Measurements from ENCODE around the gene TRPV2.
A peak's percentile ranks its signal among the peaks of the same experiment; 100 is the strongest.

TRPV2 gene

DNA sequence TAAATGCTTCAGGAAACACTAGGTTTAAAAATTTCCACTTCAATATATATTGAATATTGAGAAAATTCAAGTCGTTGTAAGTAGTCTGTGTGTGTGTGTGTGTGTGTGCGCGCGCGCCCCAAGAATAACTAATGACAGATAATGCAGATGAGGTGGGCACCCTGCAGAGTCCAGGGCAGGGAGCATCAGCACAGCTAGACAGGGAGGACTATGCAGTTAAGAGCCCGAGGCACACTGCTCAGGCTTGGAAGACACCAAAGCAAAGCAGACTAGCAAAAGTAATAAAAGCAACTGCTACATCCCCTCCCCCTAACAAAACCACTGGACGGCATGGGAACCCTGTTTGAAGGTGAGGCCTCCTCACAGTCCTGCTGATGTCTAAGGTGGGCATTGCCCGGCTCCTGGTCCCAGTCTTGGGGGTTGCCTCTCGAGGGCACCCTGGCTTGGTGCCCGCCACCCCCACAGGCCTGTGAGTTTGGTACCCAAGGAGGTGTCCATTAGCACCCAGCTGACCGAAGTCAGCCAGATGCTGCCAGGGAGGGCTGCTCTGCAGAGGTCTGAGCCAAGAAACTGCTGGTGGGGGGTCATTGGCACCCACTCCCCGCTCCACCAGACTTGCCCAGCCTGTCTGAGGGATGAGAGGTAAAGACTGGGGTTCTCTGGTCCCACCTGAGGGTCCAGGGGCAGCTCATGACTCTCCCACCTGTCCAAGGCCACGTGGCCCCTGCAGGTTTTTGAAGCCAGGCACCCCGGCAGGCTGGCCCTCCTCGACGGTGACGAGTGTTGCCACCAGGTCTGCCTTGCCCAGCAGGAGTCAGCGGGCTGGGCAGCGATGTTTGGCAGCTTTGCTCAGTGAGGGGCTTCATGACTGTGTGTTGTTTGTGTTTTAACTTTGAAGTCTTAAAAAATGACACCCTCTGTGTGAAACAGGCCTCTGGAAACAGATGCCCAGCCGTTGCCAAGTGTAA lies 58.0 kb downstream of the TRPV2 start:
- TF ChIP-seq, protein P1, sequence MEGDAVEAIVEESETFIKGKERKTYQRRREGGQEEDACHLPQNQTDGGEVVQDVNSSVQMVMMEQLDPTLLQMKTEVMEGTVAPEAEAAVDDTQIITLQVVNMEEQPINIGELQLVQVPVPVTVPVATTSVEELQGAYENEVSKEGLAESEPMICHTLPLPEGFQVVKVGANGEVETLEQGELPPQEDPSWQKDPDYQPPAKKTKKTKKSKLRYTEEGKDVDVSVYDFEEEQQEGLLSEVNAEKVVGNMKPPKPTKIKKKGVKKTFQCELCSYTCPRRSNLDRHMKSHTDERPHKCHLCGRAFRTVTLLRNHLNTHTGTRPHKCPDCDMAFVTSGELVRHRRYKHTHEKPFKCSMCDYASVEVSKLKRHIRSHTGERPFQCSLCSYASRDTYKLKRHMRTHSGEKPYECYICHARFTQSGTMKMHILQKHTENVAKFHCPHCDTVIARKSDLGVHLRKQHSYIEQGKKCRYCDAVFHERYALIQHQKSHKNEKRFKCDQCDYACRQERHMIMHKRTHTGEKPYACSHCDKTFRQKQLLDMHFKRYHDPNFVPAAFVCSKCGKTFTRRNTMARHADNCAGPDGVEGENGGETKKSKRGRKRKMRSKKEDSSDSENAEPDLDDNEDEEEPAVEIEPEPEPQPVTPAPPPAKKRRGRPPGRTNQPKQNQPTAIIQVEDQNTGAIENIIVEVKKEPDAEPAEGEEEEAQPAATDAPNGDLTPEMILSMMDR (conservative IDR thresholded peaks at IDR 0.05; ENCODE audit: low read depth, low read length): no peak
- DNase-seq (ENCODE audit: low read depth): no peak
- no peak overlapping the region for H3K4me3 ChIP-seq (ENCODE audit: low read length)

DNA sequence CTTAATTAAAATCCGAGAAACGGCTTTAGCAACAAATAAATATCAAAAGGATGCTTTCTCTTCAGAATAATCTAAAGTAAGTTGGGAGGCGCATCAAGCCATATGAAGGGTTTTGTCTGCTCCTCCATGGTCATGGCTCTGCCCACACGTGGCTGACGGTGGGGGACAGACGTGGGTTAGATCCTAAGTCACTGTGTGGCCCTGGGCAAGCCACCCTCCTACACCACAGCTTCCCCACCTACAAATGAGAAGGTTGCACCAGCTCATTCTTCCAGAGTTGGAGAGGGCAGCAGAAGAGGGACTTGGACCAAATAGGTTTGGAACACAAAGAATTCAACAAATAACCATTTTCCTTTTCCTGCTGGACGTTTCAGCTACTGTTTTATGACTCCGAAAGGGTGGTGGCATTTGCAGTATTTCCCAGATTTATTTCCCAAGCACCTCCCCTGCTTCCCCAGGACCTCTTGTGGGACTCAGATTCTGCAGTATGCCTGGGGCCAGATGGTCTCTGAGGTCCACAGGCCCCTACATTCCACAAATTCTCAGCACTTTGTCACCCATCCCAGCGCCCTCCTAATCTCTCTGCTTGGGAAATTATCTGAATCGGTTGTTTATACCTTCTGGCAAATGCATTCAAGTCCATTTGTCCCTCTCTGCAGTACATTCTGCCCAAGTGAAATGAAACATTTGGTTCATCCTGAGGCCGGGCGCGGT lies 58.8 kb downstream of the TRPV2 start:
- TF ChIP-seq, protein P1 (conservative IDR thresholded peaks at IDR 0.05; ENCODE audit: low read depth, low read length): no peak
- DNase-seq (ENCODE audit: low read depth): no peak
- H3K4me3 ChIP-seq (ENCODE audit: low read length): no peak overlapping the region

DNA sequence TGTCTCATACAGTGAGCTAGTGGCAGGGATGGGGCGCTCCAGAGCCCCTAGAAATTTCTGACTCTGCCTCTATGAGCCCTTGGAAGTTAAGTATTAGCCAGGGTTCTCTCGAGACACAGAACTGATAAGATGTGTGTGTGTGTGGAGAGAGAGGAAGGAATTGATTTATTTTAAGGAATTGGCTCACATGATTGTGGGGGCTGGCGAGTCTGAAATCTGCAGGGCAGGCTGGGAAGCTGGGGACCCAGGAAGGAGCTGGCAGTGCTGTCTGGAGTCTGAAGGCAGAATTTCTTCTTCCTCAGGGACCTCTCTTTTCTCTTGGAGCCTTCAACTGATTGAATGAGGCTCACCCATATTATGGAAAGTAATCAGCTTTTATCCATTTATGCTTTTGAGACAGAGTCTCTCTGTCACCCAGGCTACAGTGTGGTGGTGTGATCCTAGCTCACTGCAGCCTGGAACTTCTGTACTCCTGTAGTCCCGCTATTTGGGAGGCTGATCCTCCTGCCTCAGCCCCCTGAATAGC lies 59.9 kb downstream of the TRPV2 start:
- TF ChIP-seq, protein P1 (conservative IDR thresholded peaks at IDR 0.05; ENCODE audit: low read depth, low read length): no peak
- DNase-seq (ENCODE audit: low read depth): no peak
- no peak overlapping the region for H3K4me3 ChIP-seq (ENCODE audit: low read length)

DNA sequence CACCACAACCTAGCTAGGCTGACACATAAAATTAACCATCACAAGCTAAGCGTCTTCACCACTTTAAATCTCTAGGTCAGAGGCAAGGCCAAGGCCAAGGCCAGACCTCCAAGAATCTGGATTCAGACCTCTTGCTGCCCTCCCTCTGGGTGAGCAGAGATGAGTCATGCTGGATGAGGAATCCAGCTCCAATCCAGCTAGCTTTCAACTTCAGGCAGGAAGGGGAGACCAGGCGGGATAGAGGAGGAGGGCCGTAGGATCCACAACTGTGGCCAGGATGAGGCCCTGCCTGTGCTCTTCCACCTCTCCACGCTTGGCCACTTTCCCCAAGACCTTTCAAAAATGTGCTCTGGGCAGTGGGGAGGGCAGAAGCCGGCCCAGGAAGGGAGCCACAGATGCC lies 61.9 kb downstream of the TRPV2 start:
- H3K4me3 ChIP-seq (ENCODE audit: low read length): no peak overlapping the region
- TF ChIP-seq, protein P1 (conservative IDR thresholded peaks at IDR 0.05; ENCODE audit: low read depth, low read length): no peak
- DNase-seq (ENCODE audit: low read depth): peak; percentile 42

DNA sequence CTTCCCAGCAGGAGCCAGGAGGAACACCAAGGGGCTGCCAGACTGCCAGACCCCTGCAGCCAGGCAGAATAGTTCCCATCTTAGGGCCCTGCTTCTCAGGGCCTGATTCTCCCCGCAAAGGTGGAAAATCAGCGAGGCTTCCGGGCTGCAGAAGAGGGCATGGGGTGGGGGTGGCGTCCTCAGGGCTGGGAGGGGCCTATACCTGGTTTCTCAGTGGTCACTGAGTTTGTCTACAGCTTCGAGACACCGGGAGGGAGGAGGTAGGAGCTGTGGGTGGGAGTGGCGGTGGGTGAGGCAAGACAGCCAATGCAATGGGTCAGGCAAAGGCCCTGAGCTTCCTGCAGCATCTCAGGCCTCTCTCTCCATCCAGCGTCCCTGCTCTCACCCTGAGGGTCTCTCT lies 62.3 kb downstream of the TRPV2 start:
- TF ChIP-seq, protein P1 (conservative IDR thresholded peaks at IDR 0.05; ENCODE audit: low read depth, low read length): no peak
- no peak overlapping the region for H3K4me3 ChIP-seq (ENCODE audit: low read length)
- DNase-seq (ENCODE audit: low read depth): no peak

DNA sequence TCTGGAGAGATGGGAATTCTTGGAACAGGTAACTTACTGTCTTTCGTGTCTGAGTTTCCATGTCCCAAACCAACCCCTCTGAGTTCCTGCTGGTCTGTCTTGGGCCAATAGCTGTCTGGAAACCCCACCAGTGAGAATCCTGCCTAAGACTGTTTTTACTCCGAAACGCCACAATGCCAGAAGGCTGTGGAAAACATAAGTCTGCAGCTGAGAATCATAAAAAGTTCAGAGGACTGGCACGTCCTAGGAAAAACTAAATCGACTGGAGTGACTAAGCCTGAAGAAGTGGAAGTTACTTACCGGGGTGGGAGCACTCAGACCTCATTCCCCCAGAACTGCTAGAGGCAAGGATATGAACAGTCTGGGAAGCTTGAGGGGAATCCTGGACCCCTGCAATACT lies 63.3 kb downstream of the TRPV2 start:
- no peak overlapping the region for H3K4me3 ChIP-seq (ENCODE audit: low read length)
- no peak for DNase-seq (ENCODE audit: low read depth)
- TF ChIP-seq, protein P1 (conservative IDR thresholded peaks at IDR 0.05; ENCODE audit: low read depth, low read length): no peak
